ENCODE measurements around the gene THADA.

The THADA gene

GRCh38 chr2:43347746-43348145 lies 248.1 kb downstream of the THADA start:
- H3K27me3 ChIP-seq (ENCODE audit: control insufficient read depth in 1 of 2, insufficient read depth in 2 of 2, low read length in 2 of 2), result no peaks in the 10 kb centered on the region
- H3K27ac ChIP-seq (ENCODE audit: low read length), result peak overlapping the region; percentile 76
- H3K9me3 ChIP-seq (ENCODE audit: control insufficient read depth in 2 of 2, low read length in 2 of 2), result no peaks in the 10 kb centered on the region
- no peak overlapping the region for H3K9ac ChIP-seq (ENCODE audit: low read length in 2 of 2)
- H3K36me3 ChIP-seq (ENCODE audit: control insufficient read depth in 2 of 2, insufficient read depth in 2 of 2, low read length in 2 of 2), result no peaks in the 10 kb centered on the region
- no peak overlapping the region for H3K4me3 ChIP-seq (ENCODE audit: low read length in 2 of 2)
- H3K4me1 ChIP-seq (ENCODE audit: control insufficient read depth, insufficient read depth, low read length), result peaks cover 82% of the 10 kb centered on the region

- Histone ChIP-seq H3K4me1 (ENCODE audit: control insufficient read depth, insufficient read depth, low read length) (peaks cover 89% of the 10 kb centered on the region), H3K4me3 (ENCODE audit: low read length in 2 of 2) (no peak overlapping the region)
These were observed 249.0 kb downstream of the THADA start for GRCh38 chr2:43346602-43347567.

GRCh38 chr2:43345872-43346271 lies 250.0 kb downstream of the THADA start:
- peaks cover 90% of the 10 kb centered on the region for H3K4me1 ChIP-seq (ENCODE audit: control insufficient read depth, insufficient read depth, low read length)
- H3K9me3 ChIP-seq (ENCODE audit: control insufficient read depth in 2 of 2, low read length in 2 of 2), result no peaks in the 10 kb centered on the region
- no peaks in the 10 kb centered on the region for H3K27me3 ChIP-seq (ENCODE audit: control insufficient read depth in 1 of 2, insufficient read depth in 2 of 2, low read length in 2 of 2)
- no peak overlapping the region for H3K9ac ChIP-seq (ENCODE audit: low read length in 2 of 2)
- H3K27ac ChIP-seq (ENCODE audit: low read length), result peak overlapping the region; percentile 82
- peak overlapping the region in 1 of 2 donors; percentile 40 for H3K4me3 ChIP-seq (ENCODE audit: low read length in 2 of 2)
- no peaks in the 10 kb centered on the region for H3K36me3 ChIP-seq (ENCODE audit: control insufficient read depth in 2 of 2, insufficient read depth in 2 of 2, low read length in 2 of 2)

More at GRCh38 chr2:43346602-43347567, 249.0 kb downstream of the THADA start:
- H3K9ac ChIP-seq (ENCODE audit: low read length in 2 of 2), result no peak overlapping the region
- peak overlapping the region; percentile 82 for H3K27ac ChIP-seq (ENCODE audit: low read length)
- H3K36me3 ChIP-seq (ENCODE audit: control insufficient read depth in 2 of 2, insufficient read depth in 2 of 2, low read length in 2 of 2), result no peaks in the 10 kb centered on the region
- H3K9me3 ChIP-seq (ENCODE audit: control insufficient read depth in 2 of 2, low read length in 2 of 2), result no peaks in the 10 kb centered on the region
- H3K27me3 ChIP-seq (ENCODE audit: control insufficient read depth in 1 of 2, insufficient read depth in 2 of 2, low read length in 2 of 2), result no peaks in the 10 kb centered on the region

- peak overlapping the region; percentile 82 for H3K27ac ChIP-seq (ENCODE audit: low read length)
- H3K4me1 ChIP-seq (ENCODE audit: control insufficient read depth, insufficient read depth, low read length), result peaks cover 90% of the 10 kb centered on the region
- H3K9me3 ChIP-seq (ENCODE audit: control insufficient read depth in 2 of 2, low read length in 2 of 2), result no peaks in the 10 kb centered on the region
- peak overlapping the region in 1 of 2 donors; percentile 8 for H3K4me3 ChIP-seq (ENCODE audit: low read length in 2 of 2)
- peak overlapping the region in 1 of 2 donors; percentile 7 for H3K9ac ChIP-seq (ENCODE audit: low read length in 2 of 2)
- H3K36me3 ChIP-seq (ENCODE audit: control insufficient read depth in 2 of 2, insufficient read depth in 2 of 2, low read length in 2 of 2), result no peaks in the 10 kb centered on the region
- H3K27me3 ChIP-seq (ENCODE audit: control insufficient read depth in 1 of 2, insufficient read depth in 2 of 2, low read length in 2 of 2), result no peaks in the 10 kb centered on the region
These were observed 250.4 kb downstream of the THADA start for GRCh38 chr2:43345391-43345813.

GRCh38 chr2:43344868-43345373 lies 250.9 kb downstream of the THADA start:
- H3K27ac ChIP-seq (ENCODE audit: low read length), result peak overlapping the region; percentile 82
- H3K36me3 ChIP-seq (ENCODE audit: control insufficient read depth in 2 of 2, insufficient read depth in 2 of 2, low read length in 2 of 2), result no peaks in the 10 kb centered on the region
- H3K4me3 ChIP-seq (ENCODE audit: low read length in 2 of 2), result peak overlapping the region in 1 of 2 donors; percentile 8
- H3K9ac ChIP-seq (ENCODE audit: low read length in 2 of 2), result peak overlapping the region in 1 of 2 donors; percentile 7
- peaks cover 89% of the 10 kb centered on the region for H3K4me1 ChIP-seq (ENCODE audit: control insufficient read depth, insufficient read depth, low read length)
- no peaks in the 10 kb centered on the region for H3K27me3 ChIP-seq (ENCODE audit: control insufficient read depth in 1 of 2, insufficient read depth in 2 of 2, low read length in 2 of 2)
- H3K9me3 ChIP-seq (ENCODE audit: control insufficient read depth in 2 of 2, low read length in 2 of 2), result no peaks in the 10 kb centered on the region

- H3K27me3 ChIP-seq (ENCODE audit: control insufficient read depth in 1 of 2, insufficient read depth in 2 of 2, low read length in 2 of 2), result no peaks in the 10 kb centered on the region
- H3K27ac ChIP-seq (ENCODE audit: low read length), result peak overlapping the region; percentile 82
- no peak overlapping the region for H3K9ac ChIP-seq (ENCODE audit: low read length in 2 of 2)
- H3K4me3 ChIP-seq (ENCODE audit: low read length in 2 of 2), result peak overlapping the region; percentile 8 to 29
- H3K9me3 ChIP-seq (ENCODE audit: control insufficient read depth in 2 of 2, low read length in 2 of 2), result no peaks in the 10 kb centered on the region
- no peaks in the 10 kb centered on the region for H3K36me3 ChIP-seq (ENCODE audit: control insufficient read depth in 2 of 2, insufficient read depth in 2 of 2, low read length in 2 of 2)
- peaks cover 78% of the 10 kb centered on the region for H3K4me1 ChIP-seq (ENCODE audit: control insufficient read depth, insufficient read depth, low read length)
These were observed 252.1 kb downstream of the THADA start for GRCh38 chr2:43343573-43344304.

- H3K4me1 ChIP-seq (ENCODE audit: control insufficient read depth, insufficient read depth, low read length), result peaks cover 68% of the 10 kb centered on the region
- peak overlapping the region; percentile 82 for H3K27ac ChIP-seq (ENCODE audit: low read length)
- no peaks in the 10 kb centered on the region for H3K9me3 ChIP-seq (ENCODE audit: control insufficient read depth in 2 of 2, low read length in 2 of 2)
- H3K4me3 ChIP-seq (ENCODE audit: low read length in 2 of 2), result no peak overlapping the region
- H3K9ac ChIP-seq (ENCODE audit: low read length in 2 of 2), result no peak overlapping the region
- no peaks in the 10 kb centered on the region for H3K27me3 ChIP-seq (ENCODE audit: control insufficient read depth in 1 of 2, insufficient read depth in 2 of 2, low read length in 2 of 2)
- no peaks in the 10 kb centered on the region for H3K36me3 ChIP-seq (ENCODE audit: control insufficient read depth in 2 of 2, insufficient read depth in 2 of 2, low read length in 2 of 2)
These were observed 253.7 kb downstream of the THADA start for GRCh38 chr2:43341959-43342757.

GRCh38 chr2:43340945-43341356 lies 254.9 kb downstream of the THADA start:
- peaks cover 66% of the 10 kb centered on the region for H3K4me1 ChIP-seq (ENCODE audit: control insufficient read depth, insufficient read depth, low read length)
- peak overlapping the region in 1 of 2 donors; percentile 34 for H3K4me3 ChIP-seq (ENCODE audit: low read length in 2 of 2)
- H3K36me3 ChIP-seq (ENCODE audit: control insufficient read depth in 2 of 2, insufficient read depth in 2 of 2, low read length in 2 of 2), result no peaks in the 10 kb centered on the region
- peak overlapping the region; percentile 82 for H3K27ac ChIP-seq (ENCODE audit: low read length)
- H3K27me3 ChIP-seq (ENCODE audit: control insufficient read depth in 1 of 2, insufficient read depth in 2 of 2, low read length in 2 of 2), result no peaks in the 10 kb centered on the region
- H3K9ac ChIP-seq (ENCODE audit: low read length in 2 of 2), result peak overlapping the region in 1 of 2 donors; percentile 46
- no peaks in the 10 kb centered on the region for H3K9me3 ChIP-seq (ENCODE audit: control insufficient read depth in 2 of 2, low read length in 2 of 2)

GRCh38 chr2:43340066-43340465 lies 255.8 kb downstream of the THADA start:
- no peaks in the 10 kb centered on the region for H3K27me3 ChIP-seq (ENCODE audit: control insufficient read depth in 1 of 2, insufficient read depth in 2 of 2, low read length in 2 of 2)
- no peak overlapping the region for H3K4me3 ChIP-seq (ENCODE audit: low read length in 2 of 2)
- peaks cover 59% of the 10 kb centered on the region for H3K4me1 ChIP-seq (ENCODE audit: control insufficient read depth, insufficient read depth, low read length)
- H3K9ac ChIP-seq (ENCODE audit: low read length in 2 of 2), result no peak overlapping the region
- no peaks in the 10 kb centered on the region for H3K36me3 ChIP-seq (ENCODE audit: control insufficient read depth in 2 of 2, insufficient read depth in 2 of 2, low read length in 2 of 2)
- no peaks in the 10 kb centered on the region for H3K9me3 ChIP-seq (ENCODE audit: control insufficient read depth in 2 of 2, low read length in 2 of 2)
- H3K27ac ChIP-seq (ENCODE audit: low read length), result no peak overlapping the region

GRCh38 chr2:43333656-43334144 lies 262.1 kb downstream of the THADA start:
- peak overlapping the region; percentile 69 for H3K27ac ChIP-seq (ENCODE audit: low read length)
- no peaks in the 10 kb centered on the region for H3K36me3 ChIP-seq (ENCODE audit: control insufficient read depth in 2 of 2, insufficient read depth in 2 of 2, low read length in 2 of 2)

More at GRCh38 chr2:43333656-43334144, 262.1 kb downstream of the THADA start:
- H3K9me3 ChIP-seq (ENCODE audit: control insufficient read depth in 2 of 2, low read length in 2 of 2), result no peaks in the 10 kb centered on the region
- peaks cover 54% of the 10 kb centered on the region for H3K4me1 ChIP-seq (ENCODE audit: control insufficient read depth, insufficient read depth, low read length)
- H3K27me3 ChIP-seq (ENCODE audit: control insufficient read depth in 1 of 2, insufficient read depth in 2 of 2, low read length in 2 of 2), result no peaks in the 10 kb centered on the region
- peak overlapping the region; percentile 40 to 50 for H3K4me3 ChIP-seq (ENCODE audit: low read length in 2 of 2)
- H3K9ac ChIP-seq (ENCODE audit: low read length in 2 of 2), result peak overlapping the region; percentile 30 to 36

Data from stomach smooth muscle (tissue), 2 donors.